ENCODE data around the gene HADHA.

DNA sequence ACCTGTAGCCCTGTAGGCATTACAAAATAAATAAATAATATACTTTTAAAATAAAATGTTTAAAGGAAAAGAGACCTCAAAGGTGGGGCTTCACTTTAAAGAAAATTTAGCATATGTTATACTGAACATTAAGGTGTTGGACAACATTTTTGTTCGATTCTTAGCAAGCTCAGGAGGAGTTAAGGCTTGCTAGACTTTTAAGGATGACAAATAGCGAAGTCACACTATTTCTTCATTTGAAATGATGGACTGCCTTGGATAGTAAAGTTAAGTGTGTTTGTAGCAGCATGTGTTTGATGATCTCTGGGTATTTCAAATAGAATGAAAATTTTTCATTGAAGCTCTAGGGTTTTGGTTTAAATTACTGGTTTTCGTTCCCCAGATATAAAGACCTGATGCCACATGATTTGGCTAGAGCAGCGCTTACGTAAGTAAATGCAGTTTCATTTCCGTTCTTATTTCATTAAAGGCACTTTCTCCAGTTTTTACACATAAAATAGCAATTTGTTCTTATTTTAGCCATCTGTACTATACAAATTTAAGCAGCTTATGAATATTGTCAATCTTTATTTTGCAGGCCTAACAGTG, 25.2 kb upstream of the HADHA start:
- no peak for TF ChIP-seq EZH2phosphoT487 (IDR thresholded peaks at IDR 0.05)
- TF ChIP-seq EZH2 (IDR thresholded peaks at IDR 0.05) = no peak
